Nephron (organoid): ENCODE measurements around the gene HSPA13.

ENCODE experiments used
- H3K27ac Mint-ChIP-seq, 3 experiments: 2 replicates each; pipeline ENCODE4 v1.8.0; 2020; ENCODE audit warnings: mixed read lengths in 3 of 3, mild to moderate bottlenecking in 2 of 3, moderate library complexity in 1 of 3
- H3K27me3 Mint-ChIP-seq: 2 replicates; pipeline ENCODE4 v1.8.0; 2021; ENCODE audit warnings: low read depth, mild to moderate bottlenecking, moderate library complexity, mixed read lengths
- H3K36me3 Mint-ChIP-seq: 2 replicates; pipeline ENCODE4 v1.8.0; 2020; ENCODE audit warnings: low read depth, mixed read lengths
- H3K4me1 Mint-ChIP-seq: 2 replicates; pipeline ENCODE4 v1.8.0; 2020; ENCODE audit warnings: mixed read lengths
- H3K4me3 Mint-ChIP-seq, 3 experiments: 2 replicates each; pipeline ENCODE4 v1.8.0; 2020; ENCODE audit warnings: mild to moderate bottlenecking in 3 of 3, mixed read lengths in 3 of 3, moderate library complexity in 2 of 3
- H3K9me3 Mint-ChIP-seq: 2 replicates; pipeline ENCODE4 v1.8.0; 2020; ENCODE audit warnings: mixed read lengths
- TF ChIP-seq, protein P1 (sequence below), 3 experiments: fragments of 200-600 bp; sonication (generic); IDR thresholded peaks; one replicate each; pipeline ENCODE4 v1.5.0; 2021; ENCODE audit warnings: antibody characterized with exemption in 3 of 3; ENCODE audit not compliant: unreplicated experiment in 3 of 3

The HSPA13 gene

DNA sequence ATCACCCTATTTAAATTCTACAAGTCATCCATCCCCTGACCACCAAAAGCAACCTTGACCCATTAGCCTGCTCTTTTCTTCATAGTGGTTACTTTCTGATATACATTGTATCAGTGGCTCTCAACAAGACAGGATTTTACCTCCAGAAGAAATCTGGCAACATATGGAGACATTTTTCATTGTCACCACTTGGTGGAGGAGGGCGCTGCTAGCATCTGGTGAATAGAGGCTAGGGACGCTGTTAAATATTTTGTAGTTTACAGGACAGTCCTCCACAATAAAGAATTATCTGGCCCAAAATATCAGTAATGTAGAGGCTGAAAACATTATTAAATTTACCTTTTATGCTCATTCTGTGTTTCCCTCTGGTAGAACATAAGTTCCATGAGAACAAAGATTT lies 6.1 kb downstream of the HSPA13 start:
- Mint-ChIP-seq H3K27me3 (no peaks in the 10 kb centered on the region), H3K4me1 (peaks cover 18% of the 10 kb centered on the region), H3K9me3 (no peaks in the 10 kb centered on the region), H3K4me3 (no peak overlapping the region), H3K27ac (no peak overlapping the region), H3K36me3 (peaks cover 52% of the 10 kb centered on the region)
- TF ChIP-seq, protein P1, sequence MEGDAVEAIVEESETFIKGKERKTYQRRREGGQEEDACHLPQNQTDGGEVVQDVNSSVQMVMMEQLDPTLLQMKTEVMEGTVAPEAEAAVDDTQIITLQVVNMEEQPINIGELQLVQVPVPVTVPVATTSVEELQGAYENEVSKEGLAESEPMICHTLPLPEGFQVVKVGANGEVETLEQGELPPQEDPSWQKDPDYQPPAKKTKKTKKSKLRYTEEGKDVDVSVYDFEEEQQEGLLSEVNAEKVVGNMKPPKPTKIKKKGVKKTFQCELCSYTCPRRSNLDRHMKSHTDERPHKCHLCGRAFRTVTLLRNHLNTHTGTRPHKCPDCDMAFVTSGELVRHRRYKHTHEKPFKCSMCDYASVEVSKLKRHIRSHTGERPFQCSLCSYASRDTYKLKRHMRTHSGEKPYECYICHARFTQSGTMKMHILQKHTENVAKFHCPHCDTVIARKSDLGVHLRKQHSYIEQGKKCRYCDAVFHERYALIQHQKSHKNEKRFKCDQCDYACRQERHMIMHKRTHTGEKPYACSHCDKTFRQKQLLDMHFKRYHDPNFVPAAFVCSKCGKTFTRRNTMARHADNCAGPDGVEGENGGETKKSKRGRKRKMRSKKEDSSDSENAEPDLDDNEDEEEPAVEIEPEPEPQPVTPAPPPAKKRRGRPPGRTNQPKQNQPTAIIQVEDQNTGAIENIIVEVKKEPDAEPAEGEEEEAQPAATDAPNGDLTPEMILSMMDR (IDR thresholded peaks at IDR 0.05; ENCODE audit: unreplicated experiment in 3 of 3), result no peak

DNA sequence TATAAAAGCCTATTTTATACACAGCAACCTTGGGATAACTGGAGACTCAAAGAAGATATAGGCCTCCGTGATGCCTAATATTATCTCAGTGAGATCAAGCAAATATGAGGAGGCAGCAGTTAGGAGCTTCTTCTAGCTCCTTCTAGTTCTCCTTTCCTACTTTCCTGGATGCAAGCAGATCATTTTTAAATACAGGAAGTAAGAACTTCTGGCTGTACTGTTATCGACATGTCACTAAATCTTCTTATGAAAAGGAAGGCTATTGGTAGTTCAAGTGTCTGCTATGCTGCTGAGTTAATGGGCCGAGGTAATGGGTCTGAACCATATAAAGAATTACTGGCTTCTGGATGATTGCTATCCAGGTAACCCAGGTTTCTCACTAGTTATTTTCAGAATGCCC lies 15.9 kb downstream of the HSPA13 start:
- no peaks in the 10 kb centered on the region for H3K4me1 Mint-ChIP-seq
- TF ChIP-seq, protein P1 (IDR thresholded peaks at IDR 0.05; ENCODE audit: unreplicated experiment in 3 of 3), result no peak
- no peaks in the 10 kb centered on the region for H3K27me3 Mint-ChIP-seq
- H3K36me3 Mint-ChIP-seq, result no peaks in the 10 kb centered on the region
- no peak overlapping the region for H3K27ac Mint-ChIP-seq
- no peaks in the 10 kb centered on the region for H3K9me3 Mint-ChIP-seq
- H3K4me3 Mint-ChIP-seq, result no peak overlapping the region

DNA sequence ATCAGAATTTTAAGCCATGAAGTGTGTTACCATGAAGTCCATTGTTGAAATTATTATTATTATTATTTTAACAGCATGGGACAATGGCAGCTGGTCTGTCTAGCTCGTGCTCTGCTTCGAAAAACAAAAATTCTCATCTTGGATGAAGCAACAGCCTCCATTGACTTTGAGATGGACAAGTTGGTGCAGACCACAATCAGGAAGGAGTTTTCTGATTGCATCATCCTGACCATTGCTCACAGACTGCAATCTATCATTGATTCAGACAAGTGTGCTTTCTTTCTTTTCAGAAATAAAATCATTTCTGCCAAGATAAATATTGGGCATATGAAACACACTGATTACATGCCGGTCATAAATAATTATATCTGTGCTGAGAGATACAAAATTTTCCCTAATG lies 21.0 kb downstream of the HSPA13 start:
- H3K9me3 Mint-ChIP-seq, result no peaks in the 10 kb centered on the region
- no peak overlapping the region for H3K4me3 Mint-ChIP-seq
- H3K27ac Mint-ChIP-seq, result peak overlapping the region in 1 of 3 experiments; percentile 19
- TF ChIP-seq, protein P1 (IDR thresholded peaks at IDR 0.05; ENCODE audit: unreplicated experiment in 3 of 3), result no peak
- no peaks in the 10 kb centered on the region for H3K27me3 Mint-ChIP-seq
- no peaks in the 10 kb centered on the region for H3K36me3 Mint-ChIP-seq
- H3K4me1 Mint-ChIP-seq, result peaks cover 8% of the 10 kb centered on the region

DNA sequence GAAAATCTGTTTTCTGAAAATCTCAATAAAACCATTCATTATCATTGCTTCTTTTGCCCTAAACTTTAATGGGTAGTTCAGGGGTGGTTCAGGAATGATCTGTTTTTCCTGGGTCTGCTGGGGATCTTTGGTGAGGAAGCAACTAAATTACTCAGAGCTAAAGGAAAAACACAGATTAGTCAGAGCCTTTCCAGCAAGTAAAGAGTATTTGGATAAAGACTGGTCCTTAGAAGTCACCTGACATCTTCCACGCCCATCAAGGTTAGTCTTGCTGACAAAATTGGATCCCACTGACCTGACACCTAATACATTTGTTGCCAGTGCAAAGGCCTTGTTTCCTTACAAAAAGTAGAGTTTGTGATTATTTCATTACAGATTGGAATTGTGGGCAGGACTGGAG lies 24.2 kb downstream of the HSPA13 start:
- H3K27me3 Mint-ChIP-seq, result no peaks in the 10 kb centered on the region
- no peaks in the 10 kb centered on the region for H3K36me3 Mint-ChIP-seq
- TF ChIP-seq, protein P1 (IDR thresholded peaks at IDR 0.05; ENCODE audit: unreplicated experiment in 3 of 3), result no peak
- peaks cover 15% of the 10 kb centered on the region for H3K4me1 Mint-ChIP-seq
- H3K27ac Mint-ChIP-seq, result peak overlapping the region; percentile 6 to 54 (median 28)
- H3K4me3 Mint-ChIP-seq, result no peak overlapping the region
- no peaks in the 10 kb centered on the region for H3K9me3 Mint-ChIP-seq

DNA sequence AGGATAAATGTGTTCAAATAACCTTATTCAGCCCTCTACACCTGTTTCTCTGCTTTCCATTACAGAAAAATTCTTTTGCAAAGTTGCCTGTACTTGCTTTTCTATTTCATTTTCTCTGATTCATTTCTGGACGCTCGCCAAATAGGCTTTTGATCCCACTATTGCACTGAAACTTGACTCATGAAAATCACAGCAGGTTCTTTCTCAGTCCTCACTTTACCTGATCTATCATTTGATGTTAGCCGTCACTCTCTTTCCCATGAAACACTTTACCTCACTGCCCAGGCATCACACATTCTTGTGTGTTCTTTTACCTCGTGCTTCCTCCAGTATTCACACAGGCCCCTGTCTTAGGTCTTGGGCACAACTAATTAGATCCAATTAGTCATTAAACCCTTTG lies 26.2 kb downstream of the HSPA13 start:
- Mint-ChIP-seq H3K27me3 (no peaks in the 10 kb centered on the region), H3K4me3 (no peak overlapping the region), H3K4me1 (peaks cover 22% of the 10 kb centered on the region), H3K9me3 (no peaks in the 10 kb centered on the region), H3K36me3 (no peaks in the 10 kb centered on the region), H3K27ac (peak overlapping the region in 2 of 3 experiments; percentile 10 to 34)
- TF ChIP-seq, protein P1 (IDR thresholded peaks at IDR 0.05; ENCODE audit: unreplicated experiment in 3 of 3), result no peak

DNA sequence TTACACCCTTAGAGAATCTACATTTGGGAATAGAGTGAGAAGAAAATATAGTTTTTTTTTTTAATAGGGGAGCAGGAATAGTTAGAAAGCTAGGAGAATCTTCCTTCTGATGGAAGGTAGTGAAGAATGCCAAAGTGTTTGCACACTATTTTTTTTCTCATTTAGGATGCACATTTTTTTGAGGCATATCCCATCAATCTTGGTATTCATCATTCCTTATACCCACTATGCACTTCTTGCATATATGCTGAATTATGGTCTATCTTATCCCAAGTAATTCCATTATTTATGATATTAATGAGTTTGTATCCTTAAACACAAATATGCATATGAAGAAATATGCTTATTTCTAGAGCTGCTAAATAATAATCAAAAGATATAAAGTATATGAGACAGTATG lies 28.4 kb downstream of the HSPA13 start:
- TF ChIP-seq, protein P1 (IDR thresholded peaks at IDR 0.05; ENCODE audit: unreplicated experiment in 3 of 3), result no peak
- Mint-ChIP-seq H3K36me3 (no peaks in the 10 kb centered on the region), H3K4me1 (peaks cover 22% of the 10 kb centered on the region), H3K27ac (peak overlapping the region in 1 of 3 experiments; percentile 65), H3K9me3 (no peaks in the 10 kb centered on the region), H3K4me3 (no peak overlapping the region), H3K27me3 (no peaks in the 10 kb centered on the region)
